IgD-negative memory B cell (primary cell): ENCODE measurements around the gene SPESP1. TPM values are rescaled to one million over a fixed set of nuclear protein-coding genes. Genes with fewer than 3 reads are reported as not detected.
"Not testable (repeated sequence)": the region's sequence is repeated elsewhere in the genome, so short reads cannot be mapped to it uniquely, and the experiment has no call there.

Source experiments
- H3K27ac Mint-ChIP-seq, 3 donors: one replicate each; pipeline ENCODE4 v1.8.0; 2020 to 2022; ENCODE audit warnings: mild to moderate bottlenecking in 3 of 3, mixed read lengths in 3 of 3, moderate library complexity in 1 of 3
- H3K27me3 Mint-ChIP-seq: one replicate; pipeline ENCODE4 v1.8.0; 2021; ENCODE audit warnings: mixed read lengths
- H3K36me3 Mint-ChIP-seq: one replicate; pipeline ENCODE4 v1.8.0; 2020; ENCODE audit warnings: mild to moderate bottlenecking, mixed read lengths
- H3K4me1 Mint-ChIP-seq, 3 donors: one replicate each; pipeline ENCODE4 v1.8.0; 2020 to 2022; ENCODE audit warnings: mixed read lengths in 3 of 3, mild to moderate bottlenecking in 1 of 3
- H3K4me3 Mint-ChIP-seq, 4 donors: one replicate each; pipeline ENCODE4 v1.8.0; 2020 to 2022; ENCODE audit warnings: mild to moderate bottlenecking in 4 of 4, mixed read lengths in 4 of 4, moderate library complexity in 3 of 4
- H3K9me3 Mint-ChIP-seq, 3 donors: one replicate each; pipeline ENCODE4 v1.8.0; 2020 to 2021; ENCODE audit warnings: mixed read lengths in 3 of 3, mild to moderate bottlenecking in 1 of 3
- polyA plus RNA-seq: library from polyadenylated mRNA; unstranded; fragments of 300-500 nt; fragmentation: Illumina TruSeq; gene quantifications from one replicate; pipeline ENCODE4 v1.2.3, GENCODE V29; 2021

The SPESP1 gene
- polyA plus RNA-seq, 1 donor from 2014 or later: 1.3 TPM

DNA sequence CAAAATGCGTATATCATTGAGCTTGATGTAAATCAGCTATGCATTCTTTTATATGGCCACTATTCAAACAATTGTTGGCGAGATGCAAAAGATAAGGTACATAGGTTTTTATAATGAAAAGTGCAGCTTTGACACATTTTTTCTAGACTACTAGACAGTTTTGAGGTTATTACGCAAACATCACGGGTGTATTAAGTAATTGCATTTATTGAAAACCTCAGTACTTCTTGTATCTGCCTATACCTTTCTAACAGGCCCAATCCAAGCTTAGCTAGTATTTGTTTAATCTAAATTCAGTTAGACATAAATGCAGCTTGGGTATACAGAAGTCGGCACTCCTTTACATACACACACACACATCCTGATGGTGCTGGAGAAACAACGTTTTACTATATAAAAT lies 2.7 kb downstream of the SPESP1 start:
- Mint-ChIP-seq H3K27me3 (no peaks in the 10 kb centered on the region), H3K9me3 (peaks cover 0 to 3% (median 0%) of the 10 kb centered on the region in 3 donors), H3K27ac (no peak overlapping the region), H3K36me3 (no peaks in the 10 kb centered on the region), H3K4me1 (no peaks in the 10 kb centered on the region), H3K4me3 (no peak overlapping the region)

- peaks cover 0 to 3% (median 0%) of the 10 kb centered on the region in 3 donors for H3K9me3 Mint-ChIP-seq
- no peak overlapping the region for H3K27ac Mint-ChIP-seq
- no peaks in the 10 kb centered on the region for H3K36me3 Mint-ChIP-seq
- H3K4me1 Mint-ChIP-seq: no peaks in the 10 kb centered on the region
- H3K27me3 Mint-ChIP-seq: peaks cover under 1% of the 10 kb centered on the region
- H3K4me3 Mint-ChIP-seq: no peak overlapping the region
These were observed 4.0 kb downstream of the SPESP1 start for GRCh38 chr15:68934341-68934740.

DNA sequence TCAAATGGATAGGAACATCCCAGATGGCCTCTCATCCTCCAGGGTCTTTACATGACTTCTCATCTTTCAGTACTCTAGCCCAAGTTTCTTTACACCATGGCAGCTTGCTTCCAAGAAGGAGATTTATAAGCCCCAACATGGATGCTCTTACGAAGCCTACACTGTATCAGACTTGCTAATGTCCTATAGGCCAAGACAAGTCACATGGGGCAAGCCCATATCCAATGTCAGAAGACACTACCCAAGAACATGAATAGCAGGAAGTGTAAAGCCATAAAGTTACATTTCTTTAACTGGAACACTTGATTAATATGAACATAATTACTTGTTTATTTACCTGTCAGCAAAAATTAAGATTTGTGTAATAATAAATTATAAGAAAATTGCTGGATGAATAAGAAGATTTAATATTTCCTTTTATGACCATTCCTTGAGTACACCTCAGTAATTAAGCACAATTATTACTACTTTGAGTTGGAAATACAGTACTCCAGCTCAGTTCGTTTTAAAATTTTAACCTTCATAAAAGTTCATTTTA lies 5.1 kb downstream of the SPESP1 start:
- H3K4me1 Mint-ChIP-seq: no peaks in the 10 kb centered on the region
- no peaks in the 10 kb centered on the region for H3K36me3 Mint-ChIP-seq
- H3K27ac Mint-ChIP-seq: no peak overlapping the region
- peaks cover 1% of the 10 kb centered on the region for H3K27me3 Mint-ChIP-seq
- H3K4me3 Mint-ChIP-seq: no peak overlapping the region
- peaks cover 0 to 3% (median 0%) of the 10 kb centered on the region in 3 donors for H3K9me3 Mint-ChIP-seq

- H3K27ac Mint-ChIP-seq: no peak overlapping the region
- peaks cover 2 to 3% (median 2%) of the 10 kb centered on the region in 3 donors for H3K9me3 Mint-ChIP-seq
- H3K27me3 Mint-ChIP-seq: peaks cover 6% of the 10 kb centered on the region
- no peak overlapping the region for H3K4me3 Mint-ChIP-seq
- H3K4me1 Mint-ChIP-seq: no peaks in the 10 kb centered on the region
- peaks cover 5% of the 10 kb centered on the region for H3K36me3 Mint-ChIP-seq
These were observed 9.2 kb downstream of the SPESP1 start for GRCh38 chr15:68939501-68939900.

DNA sequence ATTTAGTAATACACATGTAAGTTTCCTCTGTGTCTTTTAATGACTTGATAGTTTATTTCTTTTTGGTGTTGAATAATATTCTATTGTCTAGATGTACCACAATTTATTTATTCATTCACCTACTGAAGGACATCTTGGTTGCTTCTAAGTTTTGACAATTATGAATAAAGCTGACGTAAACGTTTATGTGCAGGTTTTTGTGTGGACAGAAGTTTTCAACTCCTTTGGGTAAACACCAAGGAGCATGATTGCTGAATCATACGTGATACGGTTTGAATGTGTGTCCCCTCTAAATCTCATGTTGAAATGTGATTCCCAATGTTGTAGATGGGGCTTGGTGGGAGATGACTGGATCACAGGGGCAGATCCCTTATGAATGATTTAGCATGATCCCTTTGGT lies 21.5 kb downstream of the SPESP1 start:
- peaks cover 2% of the 10 kb centered on the region for H3K27me3 Mint-ChIP-seq
- H3K4me1 Mint-ChIP-seq: no peaks in the 10 kb centered on the region
- H3K36me3 Mint-ChIP-seq: peaks cover 1% of the 10 kb centered on the region
- no peak overlapping the region for H3K27ac Mint-ChIP-seq
- no peak overlapping the region for H3K4me3 Mint-ChIP-seq
- H3K9me3 Mint-ChIP-seq: peaks cover 0 to 4% (median 2%) of the 10 kb centered on the region in 3 donors

DNA sequence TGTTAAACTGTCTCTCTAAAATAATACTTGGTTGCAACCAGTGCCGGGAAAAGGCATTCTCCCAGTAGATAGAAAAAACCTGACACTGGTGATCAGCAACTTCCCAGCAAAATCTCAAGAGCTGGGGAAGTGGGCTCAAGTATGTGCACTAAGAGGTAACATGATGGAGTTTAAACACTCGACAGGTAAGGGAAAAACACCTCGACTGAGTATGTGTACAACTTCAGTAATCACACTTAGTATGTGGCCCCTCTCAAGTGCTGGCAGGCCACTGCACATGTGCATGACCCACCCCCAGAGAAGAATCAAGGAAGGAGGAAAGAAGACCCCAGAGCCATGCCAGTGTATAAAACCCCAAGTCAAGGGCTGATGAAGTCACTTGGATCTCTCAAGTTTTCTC lies 27.4 kb downstream of the SPESP1 start:
- peaks cover 6% of the 10 kb centered on the region for H3K27me3 Mint-ChIP-seq
- H3K36me3 Mint-ChIP-seq: peaks cover 3% of the 10 kb centered on the region
- no peak overlapping the region for H3K4me3 Mint-ChIP-seq
- no peak overlapping the region for H3K27ac Mint-ChIP-seq
- H3K9me3 Mint-ChIP-seq: peaks cover 1 to 6% (median 4%) of the 10 kb centered on the region in 3 donors
- peaks cover 0 to 2% (median 0%) of the 10 kb centered on the region in 3 donors for H3K4me1 Mint-ChIP-seq

DNA sequence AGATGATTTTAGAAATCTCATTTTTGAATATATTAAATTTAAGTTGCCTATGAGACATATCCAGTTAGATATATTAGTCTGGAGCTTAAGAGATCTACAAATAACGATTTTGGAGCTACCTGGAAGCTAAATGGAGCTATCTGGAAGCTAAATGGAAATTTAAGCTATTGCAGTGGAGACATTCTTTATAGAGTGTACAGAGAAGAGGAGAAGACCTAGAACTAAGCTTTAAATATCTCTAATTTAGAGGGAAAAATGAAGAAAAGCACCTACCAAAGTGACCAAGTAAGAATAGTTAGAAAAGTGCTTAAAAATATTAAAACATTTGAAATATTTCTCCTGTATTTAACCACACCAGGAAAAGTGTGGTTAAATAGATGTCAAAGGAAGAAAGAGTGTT lies 28.3 kb downstream of the SPESP1 start:
- Mint-ChIP-seq H3K27ac (no peak overlapping the region), H3K27me3 (peaks cover 10% of the 10 kb centered on the region), H3K4me1 (peaks cover 0 to 3% (median 2%) of the 10 kb centered on the region in 3 donors), H3K9me3 (peaks cover 1 to 6% (median 4%) of the 10 kb centered on the region in 3 donors), H3K36me3 (peaks cover 5% of the 10 kb centered on the region), H3K4me3 (peak overlapping the region in 1 of 4 donors; percentile 25)

DNA sequence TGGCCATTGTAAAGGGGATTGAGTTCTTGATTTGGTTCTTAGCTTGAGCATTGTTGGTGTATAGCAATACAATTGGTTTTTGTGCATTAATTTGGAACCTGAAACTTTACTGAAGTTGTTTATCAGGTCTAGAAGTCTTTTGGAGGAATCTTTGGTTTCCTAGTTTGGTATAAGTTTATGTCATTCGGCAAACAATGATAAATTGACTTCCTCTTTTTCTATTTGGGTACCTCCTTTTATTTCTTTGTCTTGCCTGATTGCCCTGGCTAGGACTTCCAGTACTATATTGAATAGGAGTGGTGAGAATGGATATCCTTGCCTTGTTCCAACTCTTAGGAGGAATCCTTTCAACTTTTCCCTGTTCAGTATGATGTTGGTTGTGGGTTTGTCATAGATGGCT lies 32.1 kb downstream of the SPESP1 start:
- H3K36me3 Mint-ChIP-seq: peaks cover 5% of the 10 kb centered on the region
- H3K9me3 Mint-ChIP-seq: peaks cover 1 to 9% (median 7%) of the 10 kb centered on the region in 3 donors
- H3K4me3 Mint-ChIP-seq: no peak overlapping the region
- peaks cover 10% of the 10 kb centered on the region for H3K27me3 Mint-ChIP-seq
- no peak overlapping the region for H3K27ac Mint-ChIP-seq
- peaks cover 0 to 3% (median 2%) of the 10 kb centered on the region in 3 donors for H3K4me1 Mint-ChIP-seq

DNA sequence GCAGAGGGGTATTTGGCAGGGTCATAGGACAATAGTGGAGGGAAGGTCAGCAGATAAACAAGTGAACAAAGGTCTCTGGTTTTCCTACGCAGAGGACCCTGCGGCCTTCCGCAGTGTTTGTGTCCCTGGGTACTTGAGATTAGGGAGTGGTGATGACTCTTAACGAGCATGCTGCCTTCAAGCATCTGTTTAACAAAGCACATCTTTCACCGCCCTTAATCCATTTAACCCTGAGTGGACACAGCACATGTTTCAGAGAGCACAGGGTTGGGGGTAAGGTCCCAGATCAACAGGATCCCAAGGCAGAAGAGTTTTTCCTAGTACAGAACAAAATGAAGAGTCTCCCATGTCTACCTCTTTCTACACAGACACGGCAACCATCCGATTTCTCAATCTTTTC lies 33.4 kb downstream of the SPESP1 start:
- H3K4me3 Mint-ChIP-seq, H3K4me1 Mint-ChIP-seq, H3K27ac Mint-ChIP-seq, H3K36me3 Mint-ChIP-seq: not testable (repeated sequence)
- Mint-ChIP-seq H3K27me3 (peaks cover 12% of the 10 kb centered on the region), H3K9me3 (peaks cover 8 to 13% (median 10%) of the 10 kb centered on the region in 3 donors)

DNA sequence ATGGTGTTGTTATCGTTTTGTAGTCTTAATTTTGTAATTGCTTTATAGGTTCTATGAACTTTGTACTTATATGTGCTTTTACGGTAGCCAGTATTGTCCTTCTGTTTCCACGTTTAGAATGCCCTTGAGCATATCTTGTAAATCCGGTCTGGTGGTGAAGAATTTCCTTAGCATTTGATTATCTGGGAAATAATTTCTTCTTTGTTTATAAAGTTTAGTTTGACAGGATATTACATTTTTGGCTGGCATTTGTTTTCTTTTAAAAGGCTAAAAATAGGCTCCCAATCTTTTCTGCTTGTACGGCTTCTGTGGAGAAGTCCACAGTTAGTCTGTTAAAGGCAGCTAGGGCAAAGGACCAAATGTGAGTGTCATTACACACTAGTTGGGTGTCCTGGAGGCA lies 36.7 kb downstream of the SPESP1 start:
- Mint-ChIP-seq H3K9me3 (peaks cover 9 to 27% (median 11%) of the 10 kb centered on the region in 3 donors), H3K36me3 (peaks cover 2% of the 10 kb centered on the region), H3K27me3 (peaks cover 11% of the 10 kb centered on the region), H3K27ac (no peak overlapping the region), H3K4me3 (no peak overlapping the region), H3K4me1 (peaks cover 0 to 3% (median 2%) of the 10 kb centered on the region in 3 donors)

- Mint-ChIP-seq H3K36me3 (peaks cover 2% of the 10 kb centered on the region), H3K27me3 (peaks cover 11% of the 10 kb centered on the region), H3K4me1 (peaks cover 0 to 2% (median 0%) of the 10 kb centered on the region in 3 donors), H3K4me3 (no peak overlapping the region), H3K27ac (no peak overlapping the region), H3K9me3 (peaks cover 6 to 27% (median 11%) of the 10 kb centered on the region in 3 donors)
These were observed 37.6 kb downstream of the SPESP1 start for GRCh38 chr15:68967948-68968347.

DNA sequence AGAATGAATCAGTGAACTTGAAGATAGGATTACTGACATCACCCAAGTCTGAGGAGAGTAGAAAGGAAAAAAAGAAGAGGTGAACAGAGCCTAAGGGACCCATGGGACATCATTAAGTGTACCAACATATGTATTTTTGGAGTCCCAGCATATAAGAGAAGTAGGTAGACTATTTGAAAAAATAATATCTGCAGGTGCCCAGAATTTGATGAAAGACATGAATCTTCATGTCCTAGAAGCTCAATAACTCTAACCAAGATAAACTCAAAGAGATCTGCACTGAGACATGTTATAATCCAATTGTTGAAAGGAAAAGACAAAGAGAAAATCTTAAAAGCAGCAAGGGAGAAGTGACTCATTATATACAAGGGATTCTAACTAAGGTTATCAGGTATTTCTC lies 39.0 kb downstream of the SPESP1 start:
- H3K36me3 Mint-ChIP-seq: no peaks in the 10 kb centered on the region
- peaks cover 8% of the 10 kb centered on the region for H3K27me3 Mint-ChIP-seq
- no peak overlapping the region for H3K4me3 Mint-ChIP-seq
- peaks cover 6 to 27% (median 11%) of the 10 kb centered on the region in 3 donors for H3K9me3 Mint-ChIP-seq
- H3K27ac Mint-ChIP-seq: no peak overlapping the region
- no peaks in the 10 kb centered on the region for H3K4me1 Mint-ChIP-seq

DNA sequence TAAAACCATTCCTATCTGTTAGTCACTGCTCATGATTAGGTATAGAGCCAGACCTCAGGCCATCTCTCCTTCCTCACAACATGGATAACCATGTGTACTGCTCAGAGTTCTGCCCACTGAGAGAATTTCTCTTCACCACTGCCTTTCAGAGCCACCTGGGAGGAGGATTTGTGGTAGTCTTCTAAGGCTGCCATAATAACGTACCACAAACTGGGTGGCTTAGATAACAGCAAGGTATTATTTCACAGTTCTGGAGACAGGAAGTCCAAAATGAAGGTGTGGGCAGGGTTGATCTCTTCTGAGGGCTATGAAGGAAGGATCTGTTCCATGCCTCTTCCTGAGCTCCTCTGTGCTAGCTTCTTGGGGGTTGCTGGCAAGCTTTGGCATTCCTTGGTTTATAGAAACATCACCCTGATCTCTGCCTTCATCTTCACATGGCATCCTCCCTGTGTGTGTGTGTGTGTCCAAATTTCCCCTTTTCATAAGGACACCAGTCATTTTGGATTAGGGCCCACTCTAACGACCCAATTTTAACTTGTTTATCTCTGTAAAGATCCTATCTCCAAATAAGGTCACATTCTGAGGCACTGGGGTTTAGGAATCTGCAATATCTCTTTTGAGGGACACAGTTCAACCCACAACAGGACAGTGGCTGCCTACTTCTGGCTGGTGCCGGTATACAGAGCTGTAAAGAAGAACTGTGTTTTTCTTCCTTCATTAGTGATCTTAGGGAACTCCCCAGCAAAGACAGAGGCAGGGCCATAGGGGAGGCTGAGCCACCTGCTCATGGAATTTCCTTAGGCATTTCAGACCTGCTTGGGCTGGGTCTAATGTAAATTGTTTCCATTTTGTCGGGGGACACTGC lies 42.1 kb downstream of the SPESP1 start:
- H3K27me3 Mint-ChIP-seq: peaks cover 7% of the 10 kb centered on the region

GRCh38 chr15:68975651-68976160 lies 45.4 kb downstream of the SPESP1 start:
- not testable (repeated sequence) for H3K27me3 Mint-ChIP-seq, H3K4me3 Mint-ChIP-seq, H3K27ac Mint-ChIP-seq, H3K4me1 Mint-ChIP-seq, H3K36me3 Mint-ChIP-seq
- peaks cover 3 to 10% (median 8%) of the 10 kb centered on the region in 3 donors for H3K9me3 Mint-ChIP-seq

More for the DNA sequence above, 42.1 kb downstream of the SPESP1 start:
- H3K9me3 Mint-ChIP-seq: peaks cover 3 to 27% (median 16%) of the 10 kb centered on the region in 3 donors
- H3K4me3 Mint-ChIP-seq: no peak overlapping the region
- no peaks in the 10 kb centered on the region for H3K36me3 Mint-ChIP-seq
- no peaks in the 10 kb centered on the region for H3K4me1 Mint-ChIP-seq
- H3K27ac Mint-ChIP-seq: no peak overlapping the region

DNA sequence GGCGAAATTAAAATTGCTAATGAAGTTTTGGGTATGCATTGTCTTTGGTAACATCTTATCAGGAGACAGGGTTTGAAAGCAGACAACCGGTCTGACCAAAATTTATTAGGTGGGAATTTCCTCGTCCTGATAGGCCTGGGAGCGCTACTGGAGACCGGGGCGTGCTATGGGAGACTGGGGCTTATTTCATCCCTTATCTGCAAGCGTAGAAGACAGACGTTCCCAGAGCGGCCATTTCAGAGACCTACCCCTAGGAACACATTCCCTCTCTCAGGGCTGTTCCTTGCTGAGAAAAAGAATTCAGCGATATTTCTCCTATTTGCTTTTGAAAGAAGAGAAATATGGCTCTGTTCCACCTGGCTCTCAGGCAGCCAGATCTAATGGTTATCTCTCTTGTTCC lies 47.1 kb downstream of the SPESP1 start:
- H3K4me1 Mint-ChIP-seq, H3K27me3 Mint-ChIP-seq, H3K27ac Mint-ChIP-seq, H3K36me3 Mint-ChIP-seq: not testable (repeated sequence)
- Mint-ChIP-seq H3K9me3 (peaks cover 3 to 10% (median 8%) of the 10 kb centered on the region in 3 donors), H3K4me3 (peak overlapping the region in 1 of 4 donors; percentile 29)
